ENCODE results near the gene HOXA5.

Gene HOXA5

GRCh38 chr7:27160546-27161213 lies 17.2 kb upstream of the HOXA5 start:
- peak in 57 of 58 donors; percentile 11 to 89 (median 60) for DNase-seq

GRCh38 chr7:27160145-27160545 lies 16.7 kb upstream of the HOXA5 start:
- no peak for DNase-seq

GRCh38 chr7:27159266-27160144 lies 16.0 kb upstream of the HOXA5 start:
- DNase-seq: no peak

- DNase-seq: no peak
These were observed 15.2 kb upstream of the HOXA5 start for GRCh38 chr7:27158436-27159265.

GRCh38 chr7:27157702-27158431 lies 14.4 kb upstream of the HOXA5 start:
- no peak for DNase-seq

GRCh38 chr7:27156916-27157701 lies 13.6 kb upstream of the HOXA5 start:
- no peak for DNase-seq

- DNase-seq: no peak
These were observed 13.0 kb upstream of the HOXA5 start, which contains the start of gene HOXA7 for GRCh38 chr7:27156508-27156898. HOXA7 (minus strand) TSS chr7:27156675; CDS start chr7:27156545, 130 bp downstream.

- DNase-seq: no peak
These were observed 12.5 kb upstream of the HOXA5 start for GRCh38 chr7:27155816-27156507.

GRCh38 chr7:27154901-27155815 lies 11.7 kb upstream of the HOXA5 start:
- no peak for DNase-seq

GRCh38 chr7:27154369-27154768 lies 10.9 kb upstream of the HOXA5 start:
- no peak for DNase-seq

GRCh38 chr7:27153526-27153925 lies 10.0 kb upstream of the HOXA5 start:
- DNase-seq: no peak

- no peak for DNase-seq
These were observed 9.4 kb upstream of the HOXA5 start for GRCh38 chr7:27152816-27153442.

- DNase-seq: no peak
These were observed 8.7 kb upstream of the HOXA5 start, which contains the start of gene HOXA3 for GRCh38 chr7:27151931-27152815. HOXA3 (minus strand) TSS chr7:27152583; CDS start chr7:27110640, 41,943 bp downstream.

- DNase-seq: no peak
These were observed 8.0 kb upstream of the HOXA5 start for GRCh38 chr7:27151341-27151930.

GRCh38 chr7:27150568-27151340 lies 7.3 kb upstream of the HOXA5 start:
- DNase-seq: peak in 7 of 58 donors; percentile 2 to 32 (median 7)
